GM18858 (cell line): ENCODE results near the gene FASN.

Source experiments
- ATAC-seq: cut with Tn5 transposase; IDR thresholded peaks from one replicate; pipeline ENCODE4 v1.9.1; 2021; ENCODE audit not compliant: unreplicated experiment

The FASN gene

DNA sequence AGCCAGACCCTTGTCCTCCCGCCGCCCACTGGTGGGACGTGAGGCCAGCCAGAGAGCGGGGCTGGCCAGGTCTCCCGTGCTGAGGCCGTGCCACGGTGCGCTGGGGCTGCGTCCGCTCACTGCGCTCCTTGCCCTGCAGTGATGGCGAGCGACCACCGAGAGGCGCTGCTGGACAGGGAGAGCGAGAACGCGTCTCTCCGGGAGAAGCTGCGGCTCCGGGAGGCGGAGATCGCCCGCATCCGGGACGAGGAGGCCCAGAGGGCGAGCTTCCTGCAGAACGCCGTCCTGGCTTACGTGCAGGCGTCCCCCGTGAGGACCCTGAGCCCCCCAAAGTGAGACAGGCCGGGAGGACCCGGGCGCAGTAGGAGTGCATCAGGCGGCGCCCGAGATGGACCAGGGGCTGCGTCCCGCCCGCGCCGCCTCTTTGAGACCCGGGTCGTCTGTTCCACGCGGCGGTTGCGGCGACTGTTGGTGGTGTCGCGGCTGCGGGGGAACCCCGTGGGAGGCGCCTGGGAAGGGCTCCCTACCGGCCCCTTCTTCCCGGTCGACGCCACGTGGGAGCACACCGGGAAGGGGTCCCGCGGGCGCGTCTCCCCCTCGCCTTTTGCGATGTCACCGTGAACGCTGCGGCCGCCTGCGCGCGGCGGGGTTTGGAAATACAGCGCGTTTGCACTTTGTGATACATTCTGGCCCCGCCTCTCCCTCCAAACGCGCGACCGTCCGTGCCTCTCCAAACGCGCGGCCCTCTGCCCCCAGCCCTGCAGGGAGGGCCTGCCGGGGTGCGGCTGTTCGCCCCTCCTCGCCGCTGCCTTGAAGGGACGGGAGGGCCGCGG, 67.3 kb downstream of the FASN start:
- ATAC-seq, result no peak

DNA sequence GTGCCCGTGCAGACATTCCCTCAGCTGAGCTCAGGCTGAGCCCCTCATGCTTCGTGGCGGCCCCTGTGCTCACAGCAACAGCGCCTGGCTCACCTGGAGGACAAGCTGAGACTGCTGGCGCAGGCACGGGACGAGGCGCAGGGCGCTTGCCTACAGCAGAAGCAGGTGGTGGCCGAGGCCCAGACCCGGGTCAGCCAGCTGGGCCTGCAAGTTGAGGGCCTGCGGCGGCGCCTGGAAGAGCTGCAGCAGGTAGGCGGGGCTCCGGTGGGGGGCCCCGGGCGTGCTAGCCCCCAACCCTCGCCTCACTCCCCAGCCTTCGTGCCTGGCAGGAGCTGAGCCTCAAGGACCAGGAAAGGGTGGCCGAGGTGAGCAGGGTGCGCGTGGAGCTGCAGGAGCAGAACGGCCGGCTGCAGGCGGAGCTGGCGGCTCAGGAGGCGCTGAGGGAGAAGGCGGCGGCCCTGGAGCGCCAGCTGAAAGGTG, 68.0 kb downstream of the FASN start:
- ATAC-seq, result no peak

DNA sequence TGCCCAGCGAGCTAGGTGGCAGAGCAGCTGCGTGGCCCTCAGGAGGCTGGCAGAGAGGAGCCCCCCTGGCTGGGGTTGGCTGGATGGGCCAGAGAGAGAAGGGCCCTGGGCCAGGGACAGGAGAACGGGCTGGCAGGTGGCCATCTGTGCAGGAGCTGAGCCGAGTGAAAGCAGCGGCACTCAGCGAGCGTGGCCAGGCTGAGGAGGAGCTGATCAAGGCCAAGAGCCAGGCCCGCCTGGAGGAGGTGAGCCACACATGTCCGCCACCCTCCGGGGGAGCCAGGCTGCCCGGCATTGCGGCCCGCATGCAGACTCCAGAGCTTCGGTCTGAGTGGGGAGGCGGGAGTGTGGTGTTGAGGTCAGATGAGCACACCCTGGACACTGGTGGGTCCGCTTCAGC, 68.6 kb downstream of the FASN start:
- no peak for ATAC-seq

DNA sequence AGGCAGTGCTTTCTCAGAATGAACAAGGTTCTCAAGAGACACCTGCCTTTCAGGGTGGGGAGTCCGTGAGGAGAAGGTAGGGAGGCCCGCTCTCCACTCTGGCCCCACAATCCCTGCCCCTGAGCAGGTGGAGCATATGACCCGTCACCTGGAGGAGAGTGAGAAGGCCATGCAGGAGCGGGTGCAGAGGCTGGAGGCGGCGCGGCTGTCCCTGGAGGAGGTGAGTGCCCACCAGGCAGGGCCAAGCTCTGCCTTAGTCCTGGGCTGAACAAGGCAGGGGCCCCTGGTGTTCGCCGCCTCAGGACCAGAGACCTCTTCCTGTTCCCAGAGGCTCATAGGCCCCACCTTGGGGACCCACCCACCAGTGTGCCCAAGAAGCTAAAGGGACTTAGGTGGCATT, 69.1 kb downstream of the FASN start:
- ATAC-seq, result no peak
